OCI-LY1 (cell line): ENCODE results near the gene SUPT4H1.

Experiments
- CTCF ChIP-seq: fragments of 200-600 bp; sonication (generic), shearing (Covaris generic); IDR thresholded peaks from 2 replicates; pipeline ENCODE4 v1.5.1; 2017; ENCODE audit warnings: mild to moderate bottlenecking, antibody characterized with exemption, low read length, moderate library complexity, mixed read lengths
- EZH2 ChIP-seq: fragments of 200-600 bp; sonication (generic), shearing (Covaris generic); IDR thresholded peaks from 2 replicates; pipeline ENCODE4 v1.8.0; 2017; ENCODE audit warnings: borderline replicate concordance, mixed run types, mild to moderate bottlenecking, antibody characterized with exemption, low read length, moderate library complexity, mixed read lengths

- TF ChIP-seq EZH2 (no peak), CTCF (no peak)
Observed at GRCh38 chr17:58396173-58396572, 44.2 kb upstream of the SUPT4H1 start.
